Colonic mucosa (tissue), 4 donors: ENCODE results near the gene RPS6KB2. TPM values are rescaled to one million over a fixed set of nuclear protein-coding genes. Genes with fewer than 3 reads are reported as not detected.

Experiments
- DNase-seq: peaks from one replicate; pipeline ENCODE4 v3.0.0-alpha.2; 2020
- H3K27ac ChIP-seq: fragments of 200-600 bp; one replicate; pipeline ENCODE4 v1.8.0; 2021
- H3K27me3 ChIP-seq: fragments of 200-600 bp; one replicate; pipeline ENCODE4 v1.8.0; 2021
- H3K36me3 ChIP-seq: fragments of 200-600 bp; one replicate; pipeline ENCODE4 v1.8.0; 2021
- H3K4me1 ChIP-seq: fragments of 200-600 bp; one replicate; pipeline ENCODE4 v1.8.0; 2021; ENCODE audit warnings: mild to moderate bottlenecking
- H3K4me3 ChIP-seq: fragments of 200-600 bp; one replicate; pipeline ENCODE4 v1.8.0; 2021
- H3K9ac ChIP-seq, 2 donors: one replicate each; pipeline ENCODE4 v1.7.0; 2013; ENCODE audit warnings: control low read depth in 2 of 2, low read depth in 2 of 2, low read length in 2 of 2
- H3K9me3 ChIP-seq: fragments of 200-600 bp; one replicate; pipeline ENCODE4 v1.8.0; 2021
- CTCF ChIP-seq: fragments of 200-600 bp; IDR thresholded peaks from one replicate; pipeline ENCODE4 v1.8.0; 2022; ENCODE audit warnings: antibody characterized with exemption, mild to moderate bottlenecking
- intact Hi-C: fragments of 100-400 bp; cut with DNase I; formaldehyde crosslinking; loops from one replicate; pipeline ENCODE4 v1.14.1; 2022
- total RNA-seq, 2 donors: library from RNA; stranded (reverse); fragmentation: NEBNext Ultra II Directional in 1 of 2; extraction: Animal tissue kit (Norgen Biotek cat#: 25700) in 1 of 2; gene quantifications; one replicate each; pipeline ENCODE4 v1.2.1, GENCODE V29; 2021
- donor health status: healthy.
- donor health status: DM: no; HTN: no; CAD: no.
- donor health status: DM: no; HTN: no; CAD: no.

RPS6KB2 gene
- total RNA-seq, 2 donors from 2014 or later, result 38.3 to 70.4 TPM

DNA sequence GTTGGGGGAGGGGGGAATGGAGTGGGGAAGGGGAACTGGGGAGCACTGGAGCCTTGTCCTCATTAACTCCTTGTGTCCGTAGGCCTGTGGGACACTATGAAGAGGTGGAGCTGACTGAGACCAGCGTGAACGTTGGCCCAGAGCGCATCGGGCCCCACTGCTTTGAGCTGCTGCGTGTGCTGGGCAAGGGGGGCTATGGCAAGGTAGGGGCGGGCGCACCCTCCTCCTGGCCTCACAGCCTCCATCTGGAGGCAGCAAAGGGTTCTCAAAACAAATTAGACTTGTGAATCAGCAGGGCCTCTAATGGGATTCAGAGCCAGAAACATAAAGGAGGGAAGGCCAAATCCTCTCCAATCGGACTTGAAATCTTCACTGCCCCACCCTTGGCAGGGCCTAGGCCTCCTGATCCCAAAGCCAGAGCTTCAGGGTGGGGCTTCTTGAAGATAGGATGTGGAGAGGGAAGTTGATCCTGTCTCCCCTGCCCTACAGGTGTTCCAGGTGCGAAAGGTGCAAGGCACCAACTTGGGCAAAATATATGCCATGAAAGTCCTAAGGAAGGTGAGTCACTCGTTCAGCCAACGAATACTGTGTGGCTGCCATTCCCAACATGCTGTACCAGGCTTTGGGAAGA, 859 bp downstream of the RPS6KB2 start:
- H3K9ac ChIP-seq, result peak overlapping the region; percentile 74 to 87
- H3K4me3 ChIP-seq, result peak overlapping the region; percentile 89
- no peaks in the 10 kb centered on the region for H3K9me3 ChIP-seq
- H3K4me1 ChIP-seq, result peaks cover 8% of the 10 kb centered on the region
- H3K27ac ChIP-seq, result no peak overlapping the region
- no peaks in the 10 kb centered on the region for H3K27me3 ChIP-seq
- DNase-seq, result no peak
- H3K36me3 ChIP-seq, result peaks cover 12% of the 10 kb centered on the region
- TF ChIP-seq CTCF, result no peak
- intact Hi-C loops, result no loop called here

- no peaks in the 10 kb centered on the region for H3K9me3 ChIP-seq
- intact Hi-C loops, result no loop called here
- no peak for TF ChIP-seq CTCF
- H3K36me3 ChIP-seq, result peaks cover 12% of the 10 kb centered on the region
- H3K4me1 ChIP-seq, result peaks cover 8% of the 10 kb centered on the region
- H3K27me3 ChIP-seq, result no peaks in the 10 kb centered on the region
- no peak overlapping the region for H3K9ac ChIP-seq
- no peak overlapping the region for H3K27ac ChIP-seq
- H3K4me3 ChIP-seq, result peak overlapping the region; percentile 89
- DNase-seq, result no peak
Observed at GRCh38 chr11:67429722-67430121, 1.4 kb downstream of the RPS6KB2 start.

DNA sequence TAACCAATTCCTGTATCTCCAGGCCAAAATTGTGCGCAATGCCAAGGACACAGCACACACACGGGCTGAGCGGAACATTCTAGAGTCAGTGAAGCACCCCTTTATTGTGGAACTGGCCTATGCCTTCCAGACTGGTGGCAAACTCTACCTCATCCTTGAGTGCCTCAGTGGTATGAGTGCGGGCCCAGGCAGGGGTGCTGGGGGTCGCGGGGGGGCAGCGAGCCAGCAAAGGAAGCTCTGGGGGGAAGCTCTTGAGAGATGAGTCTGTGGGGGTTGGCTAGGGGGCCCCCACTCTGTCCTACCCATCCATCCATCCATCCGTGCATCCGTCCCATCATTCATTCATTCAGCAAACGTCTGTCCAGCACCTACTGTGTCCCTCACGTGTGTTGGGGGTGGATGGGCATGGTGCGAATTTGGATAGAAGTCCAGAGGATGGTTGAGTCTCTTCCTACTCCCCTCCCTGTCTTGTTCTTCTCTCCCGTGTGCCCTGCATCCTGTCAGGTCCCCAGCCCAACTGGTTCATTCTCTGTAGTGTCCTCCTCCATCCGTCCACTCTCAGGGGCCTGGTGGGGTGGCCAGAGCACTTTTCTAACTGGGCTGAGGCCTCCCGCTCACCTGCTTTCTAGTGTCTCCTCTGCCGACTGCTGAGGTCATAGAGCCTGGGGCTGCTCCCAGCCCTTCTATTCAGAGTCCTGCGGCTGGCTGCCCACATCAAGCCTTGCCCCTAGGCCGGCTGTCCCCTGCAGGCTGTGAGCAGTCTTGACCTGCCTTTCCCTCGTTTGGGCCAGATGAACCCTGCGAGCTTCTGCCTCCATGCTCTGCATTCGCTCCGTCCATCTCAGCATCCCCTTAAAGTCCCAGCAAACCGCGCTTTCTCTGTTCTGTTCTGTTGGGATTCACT, 3.3 kb downstream of the RPS6KB2 start:
- no peak overlapping the region for H3K27ac ChIP-seq
- no peak for DNase-seq
- no peaks in the 10 kb centered on the region for H3K9me3 ChIP-seq
- H3K27me3 ChIP-seq, result no peaks in the 10 kb centered on the region
- peaks cover 12% of the 10 kb centered on the region for H3K36me3 ChIP-seq
- no peak overlapping the region for H3K4me3 ChIP-seq
- no peak overlapping the region for H3K9ac ChIP-seq
- peaks cover 8% of the 10 kb centered on the region for H3K4me1 ChIP-seq
- intact Hi-C loops, result no loop called here
- no peak for TF ChIP-seq CTCF

DNA sequence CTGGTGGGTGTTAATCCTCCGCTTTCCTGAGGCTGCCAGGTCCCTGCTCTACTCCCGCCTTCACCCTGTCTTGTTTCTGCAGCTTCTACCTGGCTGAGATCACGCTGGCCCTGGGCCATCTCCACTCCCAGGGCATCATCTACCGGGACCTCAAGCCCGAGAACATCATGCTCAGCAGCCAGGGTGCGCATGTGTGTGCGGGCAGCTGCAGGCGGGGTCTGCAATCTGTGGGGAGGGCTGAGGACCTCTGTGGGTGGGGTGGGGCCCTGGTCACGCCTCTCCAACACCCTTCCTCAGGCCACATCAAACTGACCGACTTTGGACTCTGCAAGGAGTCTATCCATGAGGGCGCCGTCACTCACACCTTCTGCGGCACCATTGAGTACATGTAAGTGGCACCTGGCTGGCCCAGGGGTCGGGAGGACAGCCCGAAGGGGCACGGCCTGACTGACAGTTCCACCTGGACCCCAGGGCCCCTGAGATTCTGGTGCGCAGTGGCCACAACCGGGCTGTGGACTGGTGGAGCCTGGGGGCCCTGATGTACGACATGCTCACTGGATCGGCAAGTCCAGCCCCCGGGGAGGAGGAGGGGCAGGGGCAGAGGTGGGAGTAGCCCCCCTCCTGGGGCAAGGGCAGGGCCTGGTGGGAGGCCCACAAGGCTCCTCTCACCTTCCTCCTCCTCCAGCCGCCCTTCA, 4.5 kb downstream of the RPS6KB2 start:
- H3K27me3 ChIP-seq, result no peaks in the 10 kb centered on the region
- H3K27ac ChIP-seq, result no peak overlapping the region
- intact Hi-C loops, result no loop called here
- no peak overlapping the region for H3K9ac ChIP-seq
- H3K9me3 ChIP-seq, result no peaks in the 10 kb centered on the region
- peaks cover 8% of the 10 kb centered on the region for H3K4me1 ChIP-seq
- peaks cover 12% of the 10 kb centered on the region for H3K36me3 ChIP-seq
- no peak for TF ChIP-seq CTCF
- no peak overlapping the region for H3K4me3 ChIP-seq
- DNase-seq, result no peak

DNA sequence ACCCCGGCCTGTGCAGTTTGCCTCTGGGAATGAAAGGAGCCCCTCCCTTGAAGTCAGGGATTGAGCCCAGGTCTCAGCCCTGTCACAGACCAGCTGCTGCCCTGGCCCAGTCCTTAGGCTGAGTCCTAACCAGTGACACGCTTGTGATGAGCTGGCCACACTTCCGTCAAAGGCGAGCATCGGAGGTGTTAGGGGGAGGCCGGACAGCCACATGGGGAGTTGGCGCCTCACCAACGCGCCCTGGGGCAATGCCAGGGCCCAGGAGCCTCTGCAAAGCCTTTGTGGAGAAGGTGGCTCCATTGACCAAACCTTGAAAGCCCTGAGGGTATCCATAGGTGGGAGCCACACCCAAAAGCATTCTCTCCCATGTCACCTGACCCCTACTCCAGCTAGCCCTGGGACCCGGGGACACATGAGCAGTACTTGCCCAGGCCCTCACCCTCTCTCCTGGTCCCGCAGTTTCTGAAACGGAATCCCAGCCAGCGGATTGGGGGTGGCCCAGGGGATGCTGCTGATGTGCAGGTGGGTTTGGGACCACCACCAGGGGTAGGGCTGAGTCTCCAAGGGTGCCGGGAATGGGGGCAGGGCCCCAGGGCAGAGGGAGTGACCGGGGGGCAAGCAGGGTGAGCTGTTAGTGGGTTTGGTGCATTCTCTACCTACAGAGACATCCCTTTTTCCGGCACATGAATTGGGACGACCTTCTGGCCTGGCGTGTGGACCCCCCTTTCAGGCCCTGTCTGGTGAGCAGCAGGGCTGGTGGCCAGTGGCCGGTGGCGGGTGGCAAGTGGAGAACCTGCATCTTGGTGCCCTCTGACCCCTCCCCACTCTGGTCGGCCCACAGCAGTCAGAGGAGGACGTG, 5.5 kb downstream of the RPS6KB2 start:
- H3K36me3 ChIP-seq, result peaks cover 12% of the 10 kb centered on the region

More for the DNA sequence above, 5.5 kb downstream of the RPS6KB2 start:
- DNase-seq, result no peak
- H3K9me3 ChIP-seq, result no peaks in the 10 kb centered on the region
- H3K4me1 ChIP-seq, result peaks cover 8% of the 10 kb centered on the region
- no peak overlapping the region for H3K27ac ChIP-seq
- no peak for TF ChIP-seq CTCF
- no peaks in the 10 kb centered on the region for H3K27me3 ChIP-seq
- no peak overlapping the region for H3K4me3 ChIP-seq
- H3K9ac ChIP-seq, result peak overlapping the region in 1 of 2 donors; percentile 43
- intact Hi-C loops, result no loop called here
